MV-4-11 (cell line): ENCODE data around the gene DZIP1.

ENCODE experiments used
- DNase-seq: peaks from one replicate; lab custom pipeline; 2025; lab: John Stamatoyannopoulos, UW

DZIP1 gene

DNA sequence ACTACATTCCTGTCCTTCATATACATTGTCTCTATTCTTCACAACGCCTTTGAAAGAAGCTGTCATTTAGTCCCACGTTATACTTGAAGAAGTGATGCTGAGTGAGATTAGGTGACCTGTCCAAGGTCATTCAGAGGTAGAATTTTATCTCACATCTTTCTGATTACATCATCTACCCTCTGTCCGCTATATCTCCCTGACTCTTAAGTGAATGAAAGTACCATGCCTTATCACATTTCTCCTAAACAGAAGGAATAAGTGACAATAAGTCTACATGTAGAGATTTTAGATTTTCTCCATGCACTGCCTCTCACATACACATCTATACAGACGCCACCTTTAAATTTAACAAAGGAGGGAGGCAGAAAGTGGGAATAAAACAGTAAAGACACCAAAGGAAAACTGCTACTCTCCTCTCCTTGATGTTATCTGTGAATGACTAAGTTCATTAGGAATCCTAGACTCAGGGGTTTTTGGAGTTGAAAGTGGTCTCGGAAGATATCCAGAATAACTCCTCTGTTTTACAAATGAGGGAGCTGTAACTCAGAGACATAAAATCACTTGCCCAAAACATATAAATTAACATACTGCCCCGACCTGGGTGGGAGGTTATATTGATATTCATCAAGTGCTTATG lies 96.9 kb downstream of the DZIP1 start:
- DNase-seq: no peak

- no peak for DNase-seq
These were observed 97.6 kb downstream of the DZIP1 start for GRCh38 chr13:95546919-95547318.

DNA sequence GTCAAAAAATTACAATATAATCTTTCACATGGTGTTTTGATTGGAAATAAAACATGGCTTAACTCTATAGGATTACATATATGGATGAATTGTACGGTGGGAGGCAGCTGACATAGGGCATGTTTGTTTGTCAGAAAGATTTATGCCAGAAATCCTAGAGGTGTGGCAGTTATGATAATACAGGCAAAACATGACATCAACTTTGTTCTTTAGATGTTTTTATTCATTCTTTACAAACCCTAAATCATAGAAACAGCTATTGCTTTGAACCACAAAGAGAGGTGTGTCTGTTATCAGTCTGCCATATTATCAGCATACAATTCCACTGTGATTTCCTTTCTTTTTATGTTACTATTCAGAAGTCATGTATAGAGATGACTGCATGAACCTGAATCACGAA lies 100.2 kb downstream of the DZIP1 start:
- DNase-seq: no peak

- no peak for DNase-seq
These were observed 102.5 kb downstream of the DZIP1 start for GRCh38 chr13:95541911-95542474.

DNA sequence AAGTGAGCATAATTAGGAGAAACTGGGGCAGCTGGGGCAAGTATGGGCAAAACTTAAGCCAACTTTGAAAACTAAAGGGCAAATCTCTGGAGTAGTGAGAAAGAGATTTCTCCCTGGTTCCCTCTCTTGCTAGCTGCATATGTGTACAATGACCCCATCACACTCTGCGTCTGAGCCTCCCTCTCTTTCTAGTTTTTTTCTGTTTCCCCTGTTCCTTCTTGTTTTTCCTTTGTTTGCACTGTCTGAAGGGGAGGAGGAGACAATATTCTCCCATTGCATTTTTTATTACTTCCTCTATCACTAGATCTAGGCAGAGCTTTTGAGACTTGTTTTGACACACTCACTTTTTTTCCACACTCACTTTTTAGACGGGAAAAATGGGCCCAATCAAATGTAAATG lies 103.2 kb downstream of the DZIP1 start:
- no peak for DNase-seq

DNA sequence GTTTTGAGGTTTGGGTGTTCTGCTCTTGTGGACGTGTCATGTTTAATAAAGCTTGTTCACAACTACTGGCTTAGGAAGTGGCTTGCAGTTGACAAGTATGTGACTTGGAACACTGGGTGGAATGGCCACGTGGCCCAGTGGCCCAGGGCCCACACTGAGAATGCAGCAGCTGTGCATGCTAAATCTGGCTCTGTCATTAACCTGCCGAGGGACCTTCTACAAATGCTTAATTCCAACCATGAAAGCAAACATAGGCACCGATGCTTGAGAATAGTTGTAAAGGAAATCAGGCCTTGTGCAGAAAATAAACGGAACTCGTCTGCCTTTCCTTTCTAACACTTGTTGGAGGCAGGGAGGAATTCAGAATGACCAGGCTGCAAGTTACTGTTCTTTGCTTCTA lies 103.6 kb downstream of the DZIP1 start:
- DNase-seq: no peak

GRCh38 chr13:95536632-95537241 lies 107.8 kb downstream of the DZIP1 start:
- DNase-seq: peak; percentile 38

- no peak for DNase-seq
These were observed 109.3 kb downstream of the DZIP1 start for GRCh38 chr13:95535243-95535642.

- DNase-seq: no peak
These were observed 110.9 kb downstream of the DZIP1 start for GRCh38 chr13:95533545-95534160.

- peak; percentile 76 for DNase-seq
These were observed 114.3 kb downstream of the DZIP1 start for GRCh38 chr13:95530178-95530577.
